ENCODE results near the gene ADAMTS12.

GRCh38 chr5:33685873-33686755 lies 205.7 kb downstream of the ADAMTS12 start:
- TF ChIP-seq CTCF (IDR thresholded peaks at IDR 0.05) (no peak), POLR2A (IDR thresholded peaks at IDR 0.05) (no peak)
